HG02678 (cell line): ENCODE data around the gene PARP2.
"Not testable (repeated sequence)": the region's sequence is repeated elsewhere in the genome, so short reads cannot be mapped to it uniquely, and the experiment has no call there.

ENCODE experiments used
- ATAC-seq: cut with Tn5 transposase; IDR thresholded peaks from one replicate; pipeline ENCODE4 v1.9.1; 2021; ENCODE audit warnings: mild to moderate bottlenecking, moderate library complexity; ENCODE audit not compliant: unreplicated experiment

PARP2 gene

GRCh38 chr14:20345366-20345765, 1.9 kb downstream of the PARP2 start:
- ATAC-seq: no peak

- no peak for ATAC-seq
Observed at GRCh38 chr14:20346713-20347112, 3.3 kb downstream of the PARP2 start.

DNA sequence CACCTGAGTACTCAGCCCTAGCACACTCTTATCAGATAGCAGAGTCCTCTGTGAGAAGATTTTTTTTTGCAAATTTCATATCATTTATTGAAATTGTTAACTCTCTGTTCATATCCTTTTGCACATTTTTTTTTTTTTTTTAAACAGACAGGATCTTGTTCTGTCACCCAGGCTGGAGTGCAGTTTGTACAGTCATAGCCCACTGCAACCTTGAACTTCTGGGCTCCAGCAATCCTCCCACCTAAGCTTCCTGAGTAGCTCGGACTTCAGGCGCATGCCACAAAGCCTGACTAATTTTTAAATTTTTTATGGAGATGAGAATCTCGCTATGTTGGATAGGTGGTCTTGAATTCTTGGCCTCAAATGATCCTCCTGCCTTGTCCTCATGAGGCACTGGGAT, 4.3 kb downstream of the PARP2 start:
- ATAC-seq: no peak

DNA sequence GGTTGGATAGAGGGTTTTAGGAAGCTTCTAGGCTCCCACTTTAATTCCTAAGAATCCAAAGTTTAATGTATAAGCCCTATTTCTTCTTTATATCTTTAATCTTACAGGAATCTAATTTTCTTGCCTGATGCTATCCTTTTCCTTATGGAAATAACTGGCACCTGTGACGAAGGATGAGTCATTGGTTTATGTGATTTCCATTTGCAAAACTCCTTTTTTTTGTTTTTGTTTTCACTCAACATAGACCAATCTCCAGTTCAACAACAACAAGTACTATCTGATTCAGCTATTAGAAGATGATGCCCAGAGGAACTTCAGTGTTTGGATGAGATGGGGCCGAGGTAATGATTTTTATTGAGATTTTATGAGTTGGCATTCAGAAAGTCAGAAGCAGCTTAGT, 6.8 kb downstream of the PARP2 start:
- no peak for ATAC-seq

DNA sequence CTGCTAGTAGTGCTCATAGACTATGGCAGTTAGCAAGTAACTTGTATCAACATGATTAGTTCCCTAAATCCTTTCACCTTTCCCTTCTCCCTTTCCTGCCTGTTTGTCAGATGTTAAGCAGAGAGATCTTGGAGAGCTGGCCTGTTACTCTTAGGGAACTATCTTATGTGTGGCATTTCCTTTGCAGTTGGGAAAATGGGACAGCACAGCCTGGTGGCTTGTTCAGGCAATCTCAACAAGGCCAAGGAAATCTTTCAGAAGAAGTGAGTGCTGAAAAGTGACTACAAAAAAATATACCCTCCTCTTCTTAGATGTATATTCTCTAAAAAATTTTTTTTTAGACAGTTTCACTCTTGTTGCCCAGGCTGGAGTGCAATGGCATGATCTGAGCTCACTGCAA, 7.4 kb downstream of the PARP2 start:
- ATAC-seq: no peak

DNA sequence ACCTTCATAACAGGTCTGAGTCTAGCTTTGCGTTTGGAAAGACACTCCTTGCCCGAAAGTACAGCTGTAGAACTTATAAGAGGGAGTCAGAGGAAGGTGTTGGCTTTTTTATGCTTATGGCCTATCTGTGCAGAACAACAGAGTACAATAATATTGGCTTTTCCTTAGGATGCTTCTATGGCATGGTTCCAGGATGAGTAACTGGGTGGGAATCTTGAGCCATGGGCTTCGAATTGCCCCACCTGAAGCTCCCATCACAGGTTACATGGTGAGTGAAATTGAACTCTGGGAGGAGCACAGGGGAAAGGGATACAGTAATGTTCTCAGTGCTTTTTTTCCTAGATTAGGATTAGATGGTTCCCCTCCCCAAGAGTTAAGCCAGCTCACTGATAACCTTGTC, 13.0 kb downstream of the PARP2 start:
- ATAC-seq: no peak

- not testable (repeated sequence) for ATAC-seq
Observed at GRCh38 chr14:20358474-20358873, 15.0 kb downstream of the PARP2 start.

DNA sequence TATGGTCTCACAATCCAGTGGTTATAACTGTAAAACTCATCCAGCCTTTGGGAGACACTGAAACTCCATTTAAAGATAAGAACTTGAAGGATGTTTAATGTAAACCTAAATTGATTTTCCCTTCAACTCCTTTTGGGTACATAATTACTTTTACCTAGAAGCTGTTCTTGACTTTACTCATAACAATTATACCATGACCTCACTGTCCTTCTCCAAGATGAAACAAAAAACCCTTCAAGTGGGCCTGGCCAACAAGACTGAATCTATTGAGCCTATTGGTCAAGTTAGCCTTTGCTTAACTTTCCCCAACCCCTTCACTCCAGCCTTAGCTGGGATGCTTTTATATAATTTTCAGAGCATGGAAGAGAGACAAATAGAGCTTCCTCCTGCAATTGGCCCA, 22.5 kb downstream of the PARP2 start:
- ATAC-seq: no peak

GRCh38 chr14:20372796-20373195, 29.4 kb downstream of the PARP2 start:
- ATAC-seq: no peak

GRCh38 chr14:20375471-20375870, 32.0 kb downstream of the PARP2 start:
- no peak for ATAC-seq

- ATAC-seq: no peak
Observed at GRCh38 chr14:20376071-20376588, 32.7 kb downstream of the PARP2 start.

DNA sequence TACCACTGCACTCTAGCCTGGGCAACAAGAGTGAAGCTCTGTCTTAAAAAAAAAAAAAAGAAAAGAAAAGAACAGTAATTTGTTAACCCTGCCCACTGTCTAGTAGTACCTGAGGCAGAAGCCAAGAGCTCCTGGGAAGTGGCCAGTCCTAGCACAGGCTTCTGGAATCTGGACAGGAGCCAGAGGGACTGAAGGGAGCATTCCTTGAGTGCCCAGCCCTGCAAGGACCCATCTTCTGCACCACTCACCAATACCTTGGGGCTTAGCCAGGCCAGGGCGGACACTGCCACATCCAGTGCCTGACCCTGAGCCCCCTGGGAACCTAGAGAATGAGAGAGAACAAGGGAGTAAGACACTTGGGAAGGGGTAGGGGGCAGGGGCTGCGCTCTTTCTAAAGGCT, 33.7 kb downstream of the PARP2 start:
- ATAC-seq: no peak

- no peak for ATAC-seq
Observed at GRCh38 chr14:20379743-20380142, 36.3 kb downstream of the PARP2 start.

GRCh38 chr14:20380681-20381080, 37.2 kb downstream of the PARP2 start:
- no peak for ATAC-seq

DNA sequence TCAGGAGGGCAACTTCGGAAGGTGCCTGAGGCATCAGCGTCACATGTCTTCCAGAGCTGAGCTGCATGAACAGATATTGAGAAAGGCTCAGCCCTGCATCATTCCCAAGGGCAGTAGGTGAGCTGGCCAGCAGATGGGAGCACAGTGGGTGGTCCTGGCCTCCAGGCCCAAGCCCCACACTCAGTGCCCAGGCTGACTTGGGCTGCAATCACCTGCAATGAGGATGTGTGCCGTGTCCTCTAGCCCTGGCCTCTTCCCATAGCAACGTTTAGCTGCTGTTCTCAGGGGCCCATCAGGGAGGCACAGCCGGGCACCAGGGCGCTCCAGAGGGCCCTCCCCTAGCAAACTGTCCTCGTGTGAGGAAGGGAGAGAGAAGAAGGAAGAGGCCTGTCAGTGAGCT, 37.9 kb downstream of the PARP2 start:
- ATAC-seq: no peak

- ATAC-seq: no peak
Observed at GRCh38 chr14:20382526-20382925, 39.1 kb downstream of the PARP2 start.

DNA sequence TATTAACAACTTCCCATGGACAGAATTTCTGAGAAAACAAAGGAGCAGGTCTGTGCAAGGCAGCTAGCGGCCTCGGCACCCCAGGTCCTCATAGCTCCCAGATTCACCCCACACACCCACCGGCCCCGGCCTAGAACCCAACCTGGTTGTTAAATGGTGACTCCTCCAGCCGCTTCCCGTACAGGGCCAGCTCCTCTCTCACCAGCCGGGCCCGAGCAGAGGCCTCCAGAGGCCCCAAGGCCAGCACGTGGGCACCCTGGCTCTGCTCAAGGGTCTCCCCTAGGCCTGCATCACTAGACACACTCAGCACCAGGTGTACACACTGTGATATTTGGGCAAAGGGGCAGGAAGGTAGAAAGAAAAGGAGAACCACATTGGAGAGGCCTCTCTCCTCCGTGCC, 39.6 kb downstream of the PARP2 start:
- ATAC-seq: no peak

- ATAC-seq: no peak
Observed at GRCh38 chr14:20383636-20384035, 40.2 kb downstream of the PARP2 start.

DNA sequence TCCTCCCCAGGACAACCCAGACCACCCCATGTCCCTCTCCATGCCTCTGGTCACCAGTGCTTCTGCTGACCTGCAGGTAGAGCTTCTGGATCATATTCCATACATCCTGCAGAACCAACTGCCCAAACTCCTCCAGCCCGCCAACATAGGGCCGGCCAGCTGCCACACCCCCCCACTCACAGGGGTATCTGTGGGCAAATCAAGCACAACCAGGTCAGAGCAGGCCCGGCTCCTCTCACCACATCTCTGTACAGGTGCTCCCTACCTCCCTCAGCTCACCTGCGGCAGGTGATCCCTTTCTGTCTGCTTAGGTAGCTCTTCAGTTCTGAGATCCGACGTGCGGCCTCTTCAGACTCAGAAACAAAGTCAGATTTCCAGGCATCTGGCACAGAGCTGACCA, 40.9 kb downstream of the PARP2 start:
- no peak for ATAC-seq

GRCh38 chr14:20384886-20385285, 41.5 kb downstream of the PARP2 start:
- ATAC-seq: no peak

- ATAC-seq: no peak
Observed at GRCh38 chr14:20386276-20386855, 42.9 kb downstream of the PARP2 start.

DNA sequence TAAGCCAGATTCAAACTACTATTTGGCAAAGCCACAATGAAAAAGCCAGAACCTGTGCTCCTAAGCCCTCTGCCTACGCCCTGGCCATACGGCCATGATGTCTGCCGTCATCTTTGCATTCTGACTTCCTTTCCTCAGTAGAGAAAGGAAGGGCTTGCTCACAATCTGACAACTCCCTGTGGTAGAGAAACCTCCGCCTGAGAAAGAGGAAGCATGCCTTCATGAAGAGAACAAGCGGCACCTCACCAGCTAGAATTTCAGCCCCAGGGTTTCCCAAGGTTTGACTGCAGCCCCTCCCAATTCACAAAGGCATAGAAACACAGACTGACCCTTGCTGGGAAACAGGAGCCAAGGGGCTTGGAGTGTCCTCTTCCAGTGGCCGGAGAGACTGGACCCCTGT, 44.1 kb downstream of the PARP2 start:
- ATAC-seq: no peak

- no peak for ATAC-seq
Observed at GRCh38 chr14:20388159-20388558, 44.7 kb downstream of the PARP2 start.
